Measurements from ENCODE around the gene DHRSX. TPM values are rescaled to one million over a fixed set of nuclear protein-coding genes. Genes with fewer than 3 reads are reported as not detected.

Gene DHRSX
- total and polyA plus RNA-seq, 2 of the 8 experiments (the other 6 are each of a cell fraction or from before 2014, with no cell fraction given): 35.1 to 43.4 TPM

- ChIA-PET CTCF (ENCODE audit: partially characterized antibody) (no interaction called here), POLR2A (ENCODE audit: partially characterized antibody) (no interaction called here)
- Histone ChIP-seq H2AK5ac (ENCODE audit: low read depth, low read length) (no peak overlapping the region), H4K20me1 (replicated peaks in 1 of 2; ENCODE audit: control insufficient read depth in 1 of 2, insufficient read depth in 2 of 2, low read length in 2 of 2) (peaks cover 0 to 10% of the 10 kb centered on the region in 2 experiments), H3K27me3 (replicated peaks in 1 of 4; ENCODE audit: control insufficient read depth in 3 of 4, extremely low read depth in 1 of 4, insufficient read depth in 3 of 4, low read length in 3 of 4) (no peaks in the 10 kb centered on the region), H3K14ac (ENCODE audit: insufficient read length) (no peak overlapping the region), H4K5ac (ENCODE audit: insufficient read length, low read depth, low read length) (no peak overlapping the region), H4K91ac (replicated peaks; ENCODE audit: insufficient read length, low read length) (no peak overlapping the region), H3K18ac (ENCODE audit: extremely low read depth, low read length) (no peak overlapping the region), H2BK120ac (replicated peaks; ENCODE audit: low read depth, low read length) (no peak overlapping the region), H3K36me3 (ENCODE audit: control insufficient read depth in 2 of 4, insufficient read depth in 4 of 4, low read length in 3 of 4) (peaks cover 0 to 14% (median 2%) of the 10 kb centered on the region in 4 experiments; a peak in 2 of 8 replicates), H2BK15ac (ENCODE audit: low read length) (no peak overlapping the region), H3K4me3 (ENCODE audit: extremely low read depth in 1 of 4, insufficient read depth in 2 of 4, low read depth in 3 of 4, low read length in 4 of 4) (no peak overlapping the region), H3K4me2 (ENCODE audit: insufficient read depth in 1 of 2, low read depth in 2 of 2, low read length in 2 of 2) (no peak overlapping the region), H3K23ac (ENCODE audit: insufficient read length) (no peak overlapping the region), H3K79me1 (ENCODE audit: low read depth, low read length) (peaks cover 7% of the 10 kb centered on the region; the same call in 1 of the 2 replicates), H2BK12ac (ENCODE audit: low read depth, low read length) (0 out of 2 replicates have a peak overlapping the region, but pooled peaks have one; percentile 9), H3K56ac (replicated peaks; ENCODE audit: insufficient read length, low read depth, low read length) (no peak overlapping the region), H3K79me2 (ENCODE audit: control insufficient read depth in 1 of 2, insufficient read depth in 2 of 2, low read length in 2 of 2) (peaks cover 0 to 4% of the 10 kb centered on the region in 2 experiments; a peak in 2 of 4 replicates), H3K23me2 (ENCODE audit: low read depth, low read length) (peaks cover 5% of the 10 kb centered on the region), H3K4ac (replicated peaks; ENCODE audit: insufficient read length, low read depth, low read length) (no peak overlapping the region), H2BK20ac (ENCODE audit: low read length) (no peak overlapping the region), H3K9me3 (ENCODE audit: insufficient read depth in 2 of 2, low read depth in 1 of 2, low read length in 1 of 2) (peaks cover 0 to 10% of the 10 kb centered on the region in 2 experiments; a peak in 1 of 4 replicates), H3K9ac (replicated peaks in 1 of 4; ENCODE audit: extremely low read depth in 1 of 4, low read depth in 3 of 4, low read length in 3 of 4) (no peak overlapping the region), H2AFZ (ENCODE audit: low read length) (no peak overlapping the region), H4K8ac (ENCODE audit: extremely low read depth, insufficient read depth, low read length) (no peak overlapping the region), H2BK5ac (ENCODE audit: low read depth, low read length) (no peak overlapping the region), H3K4me1 (replicated peaks in 1 of 4; ENCODE audit: control insufficient read depth in 3 of 4, insufficient read depth in 4 of 4, low read length in 3 of 4) (peaks cover 0 to 7% (median 4%) of the 10 kb centered on the region in 4 experiments; a peak in 4 of 7 replicates), H3K27ac (ENCODE audit: low read depth, low read length) (0 out of 2 replicates have a peak overlapping the region, but pooled peaks have one; percentile 21)
- DNase-seq (ENCODE audit: low read depth in 1 of 2, low spot score in 2 of 2) (no peak), FAIRE-seq (no peak)
- TF ChIP-seq GTF2F1 (IDR thresholded peaks at IDR 0.05; ENCODE audit: borderline replicate concordance, low read depth, low read length) (no peak), SUZ12 (IDR thresholded peaks at IDR 0.05; ENCODE audit: low read length) (no peak), RXRA (IDR thresholded peaks at IDR 0.05; ENCODE audit: insufficient read depth, low read depth, low read length) (no peak), HDAC6 (IDR thresholded peaks at IDR 0.05; ENCODE audit: low read depth, low read length) (no peak), EZH2 (IDR thresholded peaks at IDR 0.05; ENCODE audit: low read depth, low read length, severe bottlenecking) (no peak), POLR2AphosphoS5 (IDR thresholded peaks at IDR 0.05; ENCODE audit: low read depth, low read length) (no peak), BCL11A (IDR thresholded peaks at IDR 0.05; ENCODE audit: low read depth in 2 of 2, low read length in 2 of 2) (no peak), HDAC2 (IDR thresholded peaks at IDR 0.05; ENCODE audit: borderline replicate concordance in 1 of 2, low read depth in 2 of 2, low read length in 2 of 2) (no peak), USF2 (IDR thresholded peaks at IDR 0.05; ENCODE audit: low read length) (no peak), RNF2 (IDR thresholded peaks at IDR 0.05; ENCODE audit: borderline replicate concordance, low read depth, low read length, missing control alignments, poor library complexity, severe bottlenecking) (no peak), POLR2A (IDR thresholded peaks at IDR 0.05; ENCODE audit: control extremely low read depth in 1 of 2, low read depth in 2 of 2, low read length in 2 of 2) (no peak), EP300 (IDR thresholded peaks at IDR 0.05; ENCODE audit: borderline replicate concordance in 1 of 2, low read depth in 2 of 2, low read length in 2 of 2) (no peak)
- WGBS, 2 experiments (ENCODE audit: extremely low coverage in 1 of 2, insufficient coverage in 1 of 2, insufficient read length in 1 of 2, insufficient replicate concordance in 2 of 2, low coverage in 1 of 2, low lambda C conversion rate in 2 of 2, missing lambda C conversion rate in 1 of 2): 73% methylated on average over 2 of the region's 2 CpGs; no CpG with 5 or more reads in 1 of the 2 experiments
Observed at GRCh38 chrX:2228536-2228935, 272.2 kb downstream of the DHRSX start.
